ENCODE data around the gene SETD6. TPM values are rescaled to one million over a fixed set of nuclear protein-coding genes. Genes with fewer than 3 reads are reported as not detected.
"Not testable (repeated sequence)": the region's sequence is repeated elsewhere in the genome, so short reads cannot be mapped to it uniquely, and the experiment has no call there.

The SETD6 gene
- total and polyA plus RNA-seq, 2 experiments from 2014 or later = 39.7 to 54.0 TPM

DNA sequence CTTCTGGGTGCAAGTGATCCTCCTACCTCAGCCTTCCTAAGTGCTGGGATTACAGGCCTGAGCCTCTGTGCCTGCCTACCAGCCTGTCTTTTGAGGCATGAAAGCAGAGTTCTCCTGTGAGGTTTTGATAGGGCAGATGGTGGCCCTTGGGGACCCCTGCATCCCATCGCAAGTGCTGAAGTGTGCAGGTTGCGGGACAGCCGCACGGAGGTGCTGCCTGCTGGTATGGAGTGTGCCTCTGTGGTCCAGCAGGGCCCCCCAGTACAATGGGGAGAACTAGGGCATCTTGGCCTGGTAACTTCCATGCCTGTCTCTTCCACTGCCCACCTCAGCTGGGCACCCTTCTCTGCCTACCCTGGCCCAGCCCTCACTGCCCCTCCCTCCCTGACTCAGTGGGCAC lies 25.3 kb upstream of the SETD6 start:
- no peaks in the 10 kb centered on the region for H3K27me3 ChIP-seq (ENCODE audit: insufficient read depth)
- H3K79me2 ChIP-seq (replicated peaks; ENCODE audit: insufficient read depth) = no peaks in the 10 kb centered on the region
- H3K4me1 ChIP-seq (ENCODE audit: insufficient read depth) = no peaks in the 10 kb centered on the region; the same call in 1 of the 2 replicates
- H3K36me3 ChIP-seq (ENCODE audit: insufficient read depth) = no peaks in the 10 kb centered on the region
- no peak for TF ChIP-seq EZH2 (IDR thresholded peaks at IDR 0.05; ENCODE audit: low read depth, unreplicated experiment)
- no peak for TF ChIP-seq NANOG (IDR thresholded peaks at IDR 0.05; ENCODE audit: borderline replicate concordance)
- TF ChIP-seq, protein P1, sequence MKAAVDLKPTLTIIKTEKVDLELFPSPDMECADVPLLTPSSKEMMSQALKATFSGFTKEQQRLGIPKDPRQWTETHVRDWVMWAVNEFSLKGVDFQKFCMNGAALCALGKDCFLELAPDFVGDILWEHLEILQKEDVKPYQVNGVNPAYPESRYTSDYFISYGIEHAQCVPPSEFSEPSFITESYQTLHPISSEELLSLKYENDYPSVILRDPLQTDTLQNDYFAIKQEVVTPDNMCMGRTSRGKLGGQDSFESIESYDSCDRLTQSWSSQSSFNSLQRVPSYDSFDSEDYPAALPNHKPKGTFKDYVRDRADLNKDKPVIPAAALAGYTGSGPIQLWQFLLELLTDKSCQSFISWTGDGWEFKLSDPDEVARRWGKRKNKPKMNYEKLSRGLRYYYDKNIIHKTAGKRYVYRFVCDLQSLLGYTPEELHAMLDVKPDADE (IDR thresholded peaks at IDR 0.05) = no peak
- no peak overlapping the region for H2AFZ ChIP-seq
- H3K4me3 ChIP-seq = no peak overlapping the region
- DNase-seq (ENCODE audit: low spot score) (no peak), ATAC-seq (no peak)
- H3K4me2 ChIP-seq = no peak overlapping the region
- H3K27ac ChIP-seq (ENCODE audit: low read depth) = no peak overlapping the region
- H3K27ac Mint-ChIP-seq = no peak overlapping the region
- H4K20me1 ChIP-seq (replicated peaks; ENCODE audit: insufficient read depth) = no peaks in the 10 kb centered on the region; the same call in 1 of the 2 replicates
- no peaks in the 10 kb centered on the region for H3K36me3 Mint-ChIP-seq (ENCODE audit: low read depth)
- H3F3A ChIP-seq (replicated peaks; ENCODE audit: low read depth) = no peaks in the 10 kb centered on the region
- peaks cover 13% of the 10 kb centered on the region for H3K4me1 Mint-ChIP-seq
- no peaks in the 10 kb centered on the region for H3K9me3 Mint-ChIP-seq
- H3K27me3 Mint-ChIP-seq (ENCODE audit: insufficient read depth, low read depth, poor library complexity) = peaks cover 17% of the 10 kb centered on the region
- H3K9me2 ChIP-seq (ENCODE audit: insufficient read depth) = no peaks in the 10 kb centered on the region
- no peak overlapping the region for H3K4me3 Mint-ChIP-seq

DNA sequence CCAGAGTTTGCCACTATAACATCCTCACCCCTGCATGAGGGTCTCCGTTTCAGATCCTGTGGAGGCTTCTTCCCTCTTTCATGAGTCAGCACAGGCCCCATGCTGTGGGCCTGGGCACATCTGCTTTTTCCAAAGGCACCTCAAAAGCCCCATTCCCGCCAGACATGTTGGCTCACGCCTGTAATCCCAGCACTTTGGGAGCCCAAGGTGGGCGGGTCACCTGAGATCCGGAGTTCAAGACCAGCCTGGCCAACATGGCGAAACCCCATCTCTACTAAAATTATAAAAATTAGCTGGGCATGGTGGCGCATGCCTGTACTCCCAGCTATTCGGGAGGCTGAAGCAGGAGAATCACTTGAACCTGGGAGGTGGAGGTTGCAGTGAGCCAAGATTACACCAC lies 24.8 kb upstream of the SETD6 start:
- not testable (repeated sequence) for H3K9me2 ChIP-seq (ENCODE audit: insufficient read depth); H3K4me1 ChIP-seq (ENCODE audit: insufficient read depth); H3K4me2 ChIP-seq; H3K4me3 Mint-ChIP-seq; H3K79me2 ChIP-seq (replicated peaks; ENCODE audit: insufficient read depth); H3K27ac ChIP-seq (ENCODE audit: low read depth); H3K9me3 Mint-ChIP-seq; H3K36me3 ChIP-seq (ENCODE audit: insufficient read depth); H3F3A ChIP-seq (replicated peaks; ENCODE audit: low read depth); H2AFZ ChIP-seq; ATAC-seq; H3K27ac Mint-ChIP-seq; H3K27me3 ChIP-seq (ENCODE audit: insufficient read depth); DNase-seq (ENCODE audit: low spot score); H3K36me3 Mint-ChIP-seq (ENCODE audit: low read depth); H4K20me1 ChIP-seq (replicated peaks; ENCODE audit: insufficient read depth); H3K4me3 ChIP-seq
- Mint-ChIP-seq H3K4me1 (peaks cover 17% of the 10 kb centered on the region), H3K27me3 (ENCODE audit: insufficient read depth, low read depth, poor library complexity) (peaks cover 19% of the 10 kb centered on the region)

DNA sequence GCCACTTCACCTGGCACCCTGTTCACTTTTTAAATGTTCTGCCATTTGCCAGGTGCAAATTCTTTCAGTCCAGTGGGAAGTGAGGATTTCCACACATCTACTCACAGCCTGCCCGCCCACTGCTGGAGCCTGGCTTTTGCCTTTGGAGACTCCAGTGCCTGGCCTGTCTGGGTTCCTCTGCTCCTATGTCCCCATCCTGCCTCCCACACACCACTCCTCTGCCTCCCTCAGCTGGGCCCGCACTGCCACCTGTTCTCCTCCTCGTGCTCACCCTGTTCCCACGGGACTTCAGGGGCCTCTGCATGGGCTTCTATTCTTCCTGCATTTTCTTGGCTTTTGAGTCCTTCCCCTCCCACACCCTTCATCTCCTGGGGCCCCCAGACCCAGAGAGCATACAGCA lies 23.3 kb upstream of the SETD6 start:
- H3F3A ChIP-seq (replicated peaks; ENCODE audit: low read depth) = no peaks in the 10 kb centered on the region
- H3K79me2 ChIP-seq (replicated peaks; ENCODE audit: insufficient read depth) = no peaks in the 10 kb centered on the region
- H3K27ac ChIP-seq (ENCODE audit: low read depth) = no peak overlapping the region
- H3K4me3 ChIP-seq = no peak overlapping the region
- no peaks in the 10 kb centered on the region; the same call in 1 of the 2 replicates for H3K4me1 ChIP-seq (ENCODE audit: insufficient read depth)
- H3K27me3 Mint-ChIP-seq (ENCODE audit: insufficient read depth, low read depth, poor library complexity) = peaks cover 24% of the 10 kb centered on the region
- no peak overlapping the region for H3K4me3 Mint-ChIP-seq
- H3K4me1 Mint-ChIP-seq = peaks cover 28% of the 10 kb centered on the region
- H3K36me3 Mint-ChIP-seq (ENCODE audit: low read depth) = no peaks in the 10 kb centered on the region
- H2AFZ ChIP-seq = no peak overlapping the region
- H3K27me3 ChIP-seq (ENCODE audit: insufficient read depth) = no peaks in the 10 kb centered on the region
- DNase-seq (ENCODE audit: low spot score) (no peak), ATAC-seq (no peak)
- H3K27ac Mint-ChIP-seq = no peak overlapping the region
- H3K9me2 ChIP-seq (ENCODE audit: insufficient read depth) = no peaks in the 10 kb centered on the region
- H3K9me3 Mint-ChIP-seq = no peaks in the 10 kb centered on the region; the same call in 2 of the 3 replicates
- no peaks in the 10 kb centered on the region for H3K36me3 ChIP-seq (ENCODE audit: insufficient read depth)
- no peaks in the 10 kb centered on the region; the same call in 1 of the 2 replicates for H4K20me1 ChIP-seq (replicated peaks; ENCODE audit: insufficient read depth)
- H3K4me2 ChIP-seq = no peak overlapping the region
- TF ChIP-seq STAT1 (IDR thresholded peaks at IDR 0.05; ENCODE audit: unreplicated experiment) (no peak), CTCF (conservative IDR thresholded peaks at IDR 0.05; ENCODE audit: low read depth in 2 of 2) (no peak), POLR2AphosphoS5 (IDR thresholded peaks at IDR 0.05; ENCODE audit: low read depth) (no peak)
- TF ChIP-seq, protein P2, sequence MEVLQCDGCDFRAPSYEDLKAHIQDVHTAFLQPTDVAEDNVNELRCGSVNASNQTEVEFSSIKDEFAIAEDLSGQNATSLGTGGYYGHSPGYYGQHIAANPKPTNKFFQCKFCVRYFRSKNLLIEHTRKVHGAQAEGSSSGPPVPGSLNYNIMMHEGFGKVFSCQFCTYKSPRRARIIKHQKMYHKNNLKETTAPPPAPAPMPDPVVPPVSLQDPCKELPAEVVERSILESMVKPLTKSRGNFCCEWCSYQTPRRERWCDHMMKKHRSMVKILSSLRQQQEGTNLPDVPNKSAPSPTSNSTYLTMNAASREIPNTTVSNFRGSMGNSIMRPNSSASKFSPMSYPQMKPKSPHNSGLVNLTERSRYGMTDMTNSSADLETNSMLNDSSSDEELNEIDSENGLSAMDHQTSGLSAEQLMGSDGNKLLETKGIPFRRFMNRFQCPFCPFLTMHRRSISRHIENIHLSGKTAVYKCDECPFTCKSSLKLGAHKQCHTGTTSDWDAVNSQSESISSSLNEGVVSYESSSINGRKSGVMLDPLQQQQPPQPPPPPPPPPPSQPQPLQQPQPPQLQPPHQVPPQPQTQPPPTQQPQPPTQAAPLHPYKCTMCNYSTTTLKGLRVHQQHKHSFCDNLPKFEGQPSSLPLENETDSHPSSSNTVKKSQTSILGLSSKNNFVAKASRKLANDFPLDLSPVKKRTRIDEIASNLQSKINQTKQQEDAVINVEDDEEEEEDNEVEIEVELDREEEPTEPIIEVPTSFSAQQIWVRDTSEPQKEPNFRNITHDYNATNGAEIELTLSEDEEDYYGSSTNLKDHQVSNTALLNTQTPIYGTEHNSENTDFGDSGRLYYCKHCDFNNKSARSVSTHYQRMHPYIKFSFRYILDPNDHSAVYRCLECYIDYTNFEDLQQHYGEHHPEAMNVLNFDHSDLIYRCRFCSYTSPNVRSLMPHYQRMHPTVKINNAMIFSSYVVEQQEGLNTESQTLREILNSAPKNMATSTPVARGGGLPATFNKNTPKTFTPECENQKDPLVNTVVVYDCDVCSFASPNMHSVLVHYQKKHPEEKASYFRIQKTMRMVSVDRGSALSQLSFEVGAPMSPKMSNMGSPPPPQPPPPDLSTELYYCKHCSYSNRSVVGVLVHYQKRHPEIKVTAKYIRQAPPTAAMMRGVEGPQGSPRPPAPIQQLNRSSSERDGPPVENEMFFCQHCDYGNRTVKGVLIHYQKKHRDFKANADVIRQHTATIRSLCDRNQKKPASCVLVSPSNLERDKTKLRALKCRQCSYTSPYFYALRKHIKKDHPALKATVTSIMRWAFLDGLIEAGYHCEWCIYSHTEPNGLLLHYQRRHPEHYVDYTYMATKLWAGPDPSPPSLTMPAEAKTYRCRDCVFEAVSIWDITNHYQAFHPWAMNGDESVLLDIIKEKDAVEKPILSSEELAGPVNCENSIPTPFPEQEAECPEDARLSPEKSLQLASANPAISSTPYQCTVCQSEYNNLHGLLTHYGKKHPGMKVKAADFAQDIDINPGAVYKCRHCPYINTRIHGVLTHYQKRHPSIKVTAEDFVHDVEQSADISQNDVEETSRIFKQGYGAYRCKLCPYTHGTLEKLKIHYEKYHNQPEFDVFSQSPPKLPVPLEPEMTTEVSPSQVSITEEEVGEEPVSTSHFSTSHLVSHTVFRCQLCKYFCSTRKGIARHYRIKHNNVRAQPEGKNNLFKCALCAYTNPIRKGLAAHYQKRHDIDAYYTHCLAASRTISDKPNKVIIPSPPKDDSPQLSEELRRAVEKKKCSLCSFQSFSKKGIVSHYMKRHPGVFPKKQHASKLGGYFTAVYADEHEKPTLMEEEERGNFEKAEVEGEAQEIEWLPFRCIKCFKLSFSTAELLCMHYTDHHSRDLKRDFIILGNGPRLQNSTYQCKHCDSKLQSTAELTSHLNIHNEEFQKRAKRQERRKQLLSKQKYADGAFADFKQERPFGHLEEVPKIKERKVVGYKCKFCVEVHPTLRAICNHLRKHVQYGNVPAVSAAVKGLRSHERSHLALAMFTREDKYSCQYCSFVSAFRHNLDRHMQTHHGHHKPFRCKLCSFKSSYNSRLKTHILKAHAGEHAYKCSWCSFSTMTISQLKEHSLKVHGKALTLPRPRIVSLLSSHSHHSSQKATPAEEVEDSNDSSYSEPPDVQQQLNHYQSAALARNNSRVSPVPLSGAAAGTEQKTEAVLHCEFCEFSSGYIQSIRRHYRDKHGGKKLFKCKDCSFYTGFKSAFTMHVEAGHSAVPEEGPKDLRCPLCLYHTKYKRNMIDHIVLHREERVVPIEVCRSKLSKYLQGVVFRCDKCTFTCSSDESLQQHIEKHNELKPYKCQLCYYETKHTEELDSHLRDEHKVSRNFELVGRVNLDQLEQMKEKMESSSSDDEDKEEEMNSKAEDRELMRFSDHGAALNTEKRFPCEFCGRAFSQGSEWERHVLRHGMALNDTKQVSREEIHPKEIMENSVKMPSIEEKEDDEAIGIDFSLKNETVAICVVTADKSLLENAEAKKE (CRISPR knock-in tag; IDR thresholded peaks at IDR 0.05) = no peak

All from GM23338 (cell line).